Keratinocyte (primary cell): ENCODE data around the gene ARSI. TPM values are rescaled to one million over a fixed set of nuclear protein-coding genes. Genes with fewer than 3 reads are reported as not detected.

Source experiments
- DNase-seq: peaks from one replicate; pipeline ENCODE4 v3.0.0-alpha.2; 2011; ENCODE audit warnings: low read depth, missing footprints, low spot score
- FAIRE-seq: peaks from 2 replicates; lab custom pipeline; 2011; peaks lifted over from hg19 to GRCh38; lab: Jason Lieb, UNC
- H2AFZ ChIP-seq: 2 replicates; pipeline ENCODE4 v1.6.0; 2012; ENCODE audit warnings: low read length, control low read depth, inconsistent platforms; ENCODE audit not compliant: control insufficient read depth
- H3K27ac ChIP-seq: 2 replicates; pipeline ENCODE4 v1.5.1; 2011; ENCODE audit warnings: low read length; ENCODE audit not compliant: control insufficient read depth, insufficient read depth
- H3K27me3 ChIP-seq: 3 replicates; pipeline ENCODE4 v1.6.0; 2011; ENCODE audit warnings: low read length; ENCODE audit not compliant: control insufficient read depth, insufficient read depth; ENCODE audit errors: extremely low read depth
- H3K36me3 ChIP-seq, 2 experiments: 2 replicates in 1 of 2; 3 replicates in 1 of 2; pipeline ENCODE4 v1.5.1; 2011; ENCODE audit warnings: low read length in 2 of 2, mild to moderate bottlenecking in 1 of 2; ENCODE audit not compliant: control insufficient read depth in 2 of 2, insufficient read depth in 2 of 2; ENCODE audit errors: extremely low read depth in 1 of 2
- H3K4me1 ChIP-seq: 3 replicates; pipeline ENCODE4 v1.5.1; 2011; ENCODE audit warnings: low read length; ENCODE audit not compliant: control insufficient read depth, insufficient read depth; ENCODE audit errors: extremely low read depth
- H3K4me2 ChIP-seq: 3 replicates; pipeline ENCODE4 v1.6.0; 2011; ENCODE audit warnings: low read depth, low read length; ENCODE audit not compliant: control insufficient read depth, insufficient read depth; ENCODE audit errors: extremely low read depth
- H3K4me3 ChIP-seq, 3 experiments: fragments of 200-600 bp in 1 of 3; sonication (generic) in 1 of 3; 2 replicates in 2 of 3; 3 replicates in 1 of 3; pipeline ENCODE4 v1.5.1; 2011 to 2016; ENCODE audit warnings: low read length in 3 of 3, mild to moderate bottlenecking in 3 of 3, control low read depth in 2 of 3, inconsistent platforms in 1 of 3, low read depth in 1 of 3, mixed read lengths in 1 of 3, mixed run types in 1 of 3, moderate library complexity in 1 of 3; ENCODE audit not compliant: control insufficient read depth in 2 of 3, insufficient read depth in 2 of 3; ENCODE audit errors: extremely low read depth in 1 of 3
- H3K79me2 ChIP-seq: 2 replicates; pipeline ENCODE4 v1.6.0; 2012; ENCODE audit warnings: low read length; ENCODE audit not compliant: control insufficient read depth, insufficient read depth
- H3K9ac ChIP-seq: 3 replicates; pipeline ENCODE4 v1.6.0; 2011; ENCODE audit warnings: low read length; ENCODE audit not compliant: control insufficient read depth, insufficient read depth; ENCODE audit errors: extremely low read depth
- H3K9me1 ChIP-seq: 3 replicates; pipeline ENCODE4 v1.6.0; 2011; ENCODE audit warnings: low read length; ENCODE audit not compliant: control insufficient read depth, insufficient read depth; ENCODE audit errors: extremely low read depth
- H3K9me3 ChIP-seq: 2 replicates; pipeline ENCODE4 v1.5.1; 2012; ENCODE audit warnings: low read depth, low read length; ENCODE audit not compliant: control insufficient read depth
- H4K20me1 ChIP-seq: 3 replicates; pipeline ENCODE4 v1.6.0; 2011; ENCODE audit warnings: low read length; ENCODE audit not compliant: control insufficient read depth, insufficient read depth; ENCODE audit errors: extremely low read depth
- EZH2 ChIP-seq: IDR thresholded peaks from one replicate; pipeline ENCODE4 v1.6.1; 2012; ENCODE audit warnings: inconsistent platforms, mild to moderate bottlenecking, low read length, moderate library complexity
- dilution Hi-C: fragments of 300-500 bp; cut with MboI; formaldehyde crosslinking; loops from one replicate; pipeline ENCODE4 v1.7.0; 2020; ENCODE audit warnings: low sequenced_read_pairs; ENCODE audit not compliant: extremely low pct_ligation_motif_present
- polyA plus RNA-seq, 5 experiments: library from polyadenylated mRNA; depleted of rRNA in 3 of 5; stranded (reverse) in 3 of 5; stranded (forward) in 1 of 5; unstranded in 1 of 5; fragments of >200 nt; gene quantifications; 1 replicate in 1 of 5; 2 replicates in 3 of 5; 3 replicates in 1 of 5; pipeline versions ENCODE4 v1.2.1 to v1.2.3, GENCODE V29; 2011 to 2012; ENCODE audit warnings: missing spikeins in 2 of 5, low read depth in 1 of 5, low replicate concordance in 1 of 5
- TF ChIP-seq, protein P1 (sequence below), 3 experiments: IDR thresholded peaks in 1 of 3; conservative IDR thresholded peaks in 1 of 3; optimal IDR thresholded peaks in 1 of 3; 2 replicates in 2 of 3; 3 replicates in 1 of 3; pipeline versions ENCODE3 to v1.5.1; 2011; ENCODE audit warnings: low read length in 3 of 3, mild to moderate bottlenecking in 3 of 3, moderate library complexity in 2 of 3, control low read depth in 1 of 3, inconsistent platforms in 1 of 3; ENCODE audit not compliant: insufficient read depth in 2 of 3; ENCODE audit errors: extremely low read depth in 1 of 3

ARSI gene
- polyA plus RNA-seq, 1 donor (not counting 4 experiments of a cell fraction or from before 2014, with no cell fraction given): 1.7 TPM

DNA sequence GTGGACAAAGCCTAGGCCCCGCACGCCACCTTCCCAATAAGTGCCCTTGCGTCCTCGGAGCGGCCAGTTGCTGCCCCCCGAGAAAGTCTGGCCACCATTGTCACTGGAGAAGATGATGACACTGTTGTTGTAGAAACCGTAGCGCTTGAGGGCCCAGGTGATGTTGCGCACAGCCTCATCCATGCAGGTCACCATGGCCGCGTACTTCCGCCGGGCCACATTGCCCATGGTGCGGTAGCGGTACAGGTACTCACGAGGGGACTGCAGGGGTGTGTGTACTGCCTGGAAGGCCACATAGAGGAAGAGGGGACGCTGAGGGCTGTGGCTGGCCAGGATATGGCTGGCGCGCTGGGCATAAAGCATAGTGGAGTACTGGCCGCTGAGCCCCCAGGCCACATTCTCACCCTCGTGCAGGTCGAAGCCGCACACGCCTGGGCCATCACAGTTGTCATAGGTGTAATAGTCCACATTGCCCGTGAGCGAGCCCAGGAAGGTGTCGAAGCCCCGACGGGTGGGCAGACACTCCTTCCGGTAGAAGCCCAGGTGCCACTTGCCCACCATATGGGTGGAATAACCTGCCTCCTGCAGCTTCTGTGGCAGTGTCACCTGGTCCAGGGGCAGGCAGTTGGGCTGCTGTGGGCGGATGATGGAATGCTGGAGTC, 4.6 kb downstream of the ARSI start:
- H3K9me1 ChIP-seq: peaks cover 10% of the 10 kb centered on the region
- no peaks in the 10 kb centered on the region for H3K9me3 ChIP-seq
- DNase-seq (no peak), FAIRE-seq (no peak)
- no peak overlapping the region for H3K4me3 ChIP-seq
- peak overlapping the region; percentile 89 for H3K27ac ChIP-seq
- H3K4me2 ChIP-seq: peak overlapping the region; percentile 65
- no peak overlapping the region for H2AFZ ChIP-seq
- H3K27me3 ChIP-seq: no peaks in the 10 kb centered on the region
- peak overlapping the region; percentile 51 for H3K9ac ChIP-seq
- H3K79me2 ChIP-seq: no peaks in the 10 kb centered on the region
- dilution Hi-C loops: no loop called here
- no peaks in the 10 kb centered on the region for H4K20me1 ChIP-seq
- TF ChIP-seq, protein P1, sequence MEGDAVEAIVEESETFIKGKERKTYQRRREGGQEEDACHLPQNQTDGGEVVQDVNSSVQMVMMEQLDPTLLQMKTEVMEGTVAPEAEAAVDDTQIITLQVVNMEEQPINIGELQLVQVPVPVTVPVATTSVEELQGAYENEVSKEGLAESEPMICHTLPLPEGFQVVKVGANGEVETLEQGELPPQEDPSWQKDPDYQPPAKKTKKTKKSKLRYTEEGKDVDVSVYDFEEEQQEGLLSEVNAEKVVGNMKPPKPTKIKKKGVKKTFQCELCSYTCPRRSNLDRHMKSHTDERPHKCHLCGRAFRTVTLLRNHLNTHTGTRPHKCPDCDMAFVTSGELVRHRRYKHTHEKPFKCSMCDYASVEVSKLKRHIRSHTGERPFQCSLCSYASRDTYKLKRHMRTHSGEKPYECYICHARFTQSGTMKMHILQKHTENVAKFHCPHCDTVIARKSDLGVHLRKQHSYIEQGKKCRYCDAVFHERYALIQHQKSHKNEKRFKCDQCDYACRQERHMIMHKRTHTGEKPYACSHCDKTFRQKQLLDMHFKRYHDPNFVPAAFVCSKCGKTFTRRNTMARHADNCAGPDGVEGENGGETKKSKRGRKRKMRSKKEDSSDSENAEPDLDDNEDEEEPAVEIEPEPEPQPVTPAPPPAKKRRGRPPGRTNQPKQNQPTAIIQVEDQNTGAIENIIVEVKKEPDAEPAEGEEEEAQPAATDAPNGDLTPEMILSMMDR (optimal IDR thresholded peaks at IDR 0.05 in 1 of 3, IDR thresholded peaks at IDR 0.05 in 1 of 3, conservative IDR thresholded peaks at IDR 0.05 in 1 of 3; ENCODE audit: extremely low read depth in 1 of 3, insufficient read depth in 2 of 3, low read length in 3 of 3): no peak
- TF ChIP-seq EZH2: no peak
- no peaks in the 10 kb centered on the region for H3K36me3 ChIP-seq
- H3K4me1 ChIP-seq: peaks cover 70% of the 10 kb centered on the region

DNA sequence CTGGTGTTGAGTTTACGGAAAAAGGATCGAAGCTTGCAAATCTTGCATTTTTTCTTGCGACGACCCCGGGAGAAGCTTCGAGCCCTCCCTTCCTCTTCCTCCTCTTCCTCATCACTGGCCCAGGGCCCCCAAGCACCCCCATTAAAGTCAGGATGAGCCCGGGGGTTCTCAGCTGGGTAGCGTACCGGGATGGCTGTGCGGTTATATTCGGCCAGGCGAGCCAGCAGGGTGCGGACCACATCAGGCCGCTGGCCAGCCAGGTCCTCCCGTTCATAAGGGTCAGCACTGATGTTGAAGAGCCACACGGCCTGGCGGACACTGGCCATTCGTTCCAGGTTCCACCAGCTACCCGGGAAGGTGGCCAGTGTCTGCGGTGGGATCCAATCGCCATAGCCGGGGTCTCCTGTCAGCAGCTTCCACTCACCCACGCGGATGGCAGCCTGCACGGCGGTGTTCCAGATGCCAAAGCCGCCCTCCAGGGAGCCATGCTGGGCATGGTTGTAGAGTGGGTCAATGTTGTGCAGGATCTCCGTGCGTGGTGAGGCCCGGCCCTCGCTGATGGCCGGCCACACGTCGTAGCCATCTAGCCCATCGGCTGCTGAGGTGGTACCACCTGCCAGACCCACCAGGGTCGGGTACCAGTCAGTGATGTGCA, 5.3 kb downstream of the ARSI start:
- no peak for FAIRE-seq
- no peaks in the 10 kb centered on the region for H3K9me3 ChIP-seq
- no peaks in the 10 kb centered on the region for H4K20me1 ChIP-seq
- H3K79me2 ChIP-seq: no peaks in the 10 kb centered on the region
- dilution Hi-C loops: no loop called here
- TF ChIP-seq, protein P1 (optimal IDR thresholded peaks at IDR 0.05 in 1 of 3, IDR thresholded peaks at IDR 0.05 in 1 of 3, conservative IDR thresholded peaks at IDR 0.05 in 1 of 3; ENCODE audit: extremely low read depth in 1 of 3, insufficient read depth in 2 of 3, low read length in 3 of 3): no peak
- no peak for TF ChIP-seq EZH2
- no peak overlapping the region for H3K27ac ChIP-seq
- H3K4me1 ChIP-seq: peaks cover 70% of the 10 kb centered on the region
- no peak overlapping the region for H2AFZ ChIP-seq
- H3K9ac ChIP-seq: no peak overlapping the region
- no peaks in the 10 kb centered on the region for H3K36me3 ChIP-seq
- DNase-seq: no peak
- no peak overlapping the region for H3K4me3 ChIP-seq
- H3K9me1 ChIP-seq: peaks cover 10% of the 10 kb centered on the region
- no peak overlapping the region for H3K4me2 ChIP-seq
- H3K27me3 ChIP-seq: peaks cover 3% of the 10 kb centered on the region
